ENCODE measurements around the gene WFDC5.
"Not testable (repeated sequence)": the region's sequence is repeated elsewhere in the genome, so short reads cannot be mapped to it uniquely, and the experiment has no call there.

WFDC5 gene, protein sequence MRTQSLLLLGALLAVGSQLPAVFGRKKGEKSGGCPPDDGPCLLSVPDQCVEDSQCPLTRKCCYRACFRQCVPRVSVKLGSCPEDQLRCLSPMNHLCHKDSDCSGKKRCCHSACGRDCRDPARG

DNA sequence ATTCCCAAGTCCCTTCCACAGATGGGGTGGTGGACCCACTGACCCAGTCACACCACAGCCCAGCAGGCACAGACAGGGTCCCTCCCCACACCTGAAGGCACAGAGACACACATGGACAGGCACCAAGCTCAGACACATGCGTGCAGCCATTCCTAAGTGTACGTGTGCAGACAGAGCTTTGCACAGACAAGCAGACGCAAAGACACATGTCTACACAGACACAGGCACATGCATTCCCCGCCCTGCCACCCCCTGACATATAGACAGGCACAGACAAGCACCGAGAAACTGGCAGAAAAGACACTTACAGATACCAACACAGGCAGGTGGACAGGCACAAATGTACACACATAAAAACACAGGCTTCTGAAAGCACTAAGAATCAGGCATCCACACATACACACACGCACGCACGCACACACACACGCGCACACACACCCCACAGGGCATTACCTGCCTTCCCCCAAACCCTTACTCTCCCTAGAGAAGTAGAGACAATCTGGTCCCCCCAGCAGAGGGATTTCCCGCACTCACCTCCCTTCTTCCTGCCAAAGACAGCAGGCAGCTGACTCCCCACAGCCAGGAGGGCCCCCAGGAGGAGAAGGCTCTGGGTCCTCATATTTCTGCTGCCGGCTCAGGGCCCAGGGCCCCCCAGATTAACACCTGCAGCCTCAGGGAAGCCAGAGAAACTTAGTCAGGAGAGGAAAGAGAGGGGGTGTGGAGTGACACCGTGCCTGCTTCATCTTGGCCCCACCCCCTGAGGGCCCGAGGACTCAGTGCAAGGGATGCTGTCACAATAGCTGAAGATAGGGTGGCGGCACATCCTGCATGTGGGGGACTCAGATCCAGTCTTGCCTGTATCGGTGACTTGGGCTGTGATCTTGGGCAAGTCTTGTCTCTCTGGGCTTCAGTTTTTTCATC is at the start of gene WFDC5:
WFDC5 (minus strand) TSS at position 710 of the 921 bp plus-strand sequence; CDS start at position 619, 91 bp downstream.
- TF ChIP-seq, protein P1, sequence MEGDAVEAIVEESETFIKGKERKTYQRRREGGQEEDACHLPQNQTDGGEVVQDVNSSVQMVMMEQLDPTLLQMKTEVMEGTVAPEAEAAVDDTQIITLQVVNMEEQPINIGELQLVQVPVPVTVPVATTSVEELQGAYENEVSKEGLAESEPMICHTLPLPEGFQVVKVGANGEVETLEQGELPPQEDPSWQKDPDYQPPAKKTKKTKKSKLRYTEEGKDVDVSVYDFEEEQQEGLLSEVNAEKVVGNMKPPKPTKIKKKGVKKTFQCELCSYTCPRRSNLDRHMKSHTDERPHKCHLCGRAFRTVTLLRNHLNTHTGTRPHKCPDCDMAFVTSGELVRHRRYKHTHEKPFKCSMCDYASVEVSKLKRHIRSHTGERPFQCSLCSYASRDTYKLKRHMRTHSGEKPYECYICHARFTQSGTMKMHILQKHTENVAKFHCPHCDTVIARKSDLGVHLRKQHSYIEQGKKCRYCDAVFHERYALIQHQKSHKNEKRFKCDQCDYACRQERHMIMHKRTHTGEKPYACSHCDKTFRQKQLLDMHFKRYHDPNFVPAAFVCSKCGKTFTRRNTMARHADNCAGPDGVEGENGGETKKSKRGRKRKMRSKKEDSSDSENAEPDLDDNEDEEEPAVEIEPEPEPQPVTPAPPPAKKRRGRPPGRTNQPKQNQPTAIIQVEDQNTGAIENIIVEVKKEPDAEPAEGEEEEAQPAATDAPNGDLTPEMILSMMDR (IDR thresholded peaks at IDR 0.05), result no peak
- TF ChIP-seq ZFX (IDR thresholded peaks at IDR 0.05; ENCODE audit: borderline replicate concordance), result no peak
- no peak within 1 kb of the TSS for H3K27ac ChIP-seq

- TF ChIP-seq, protein P1 (IDR thresholded peaks at IDR 0.05), result no peak
- TF ChIP-seq ZFX (IDR thresholded peaks at IDR 0.05; ENCODE audit: borderline replicate concordance), result no peak
- H3K27ac ChIP-seq, result no peak overlapping the region
Observed at GRCh38 chr20:45163083-45163803, 48.3 kb upstream of the WFDC5 start.

GRCh38 chr20:45157962-45158361 is 43.0 kb upstream of the WFDC5 start:
- no peak for TF ChIP-seq ZFX (IDR thresholded peaks at IDR 0.05; ENCODE audit: borderline replicate concordance)
- TF ChIP-seq, protein P1 (IDR thresholded peaks at IDR 0.05), result no peak

GRCh38 chr20:45156713-45157112 is 41.7 kb upstream of the WFDC5 start:
- no peak for TF ChIP-seq ZFX (IDR thresholded peaks at IDR 0.05; ENCODE audit: borderline replicate concordance)
- TF ChIP-seq, protein P1 (IDR thresholded peaks at IDR 0.05), result no peak
- H3K27ac ChIP-seq, result no peak overlapping the region

More at GRCh38 chr20:45157962-45158361, 43.0 kb upstream of the WFDC5 start:
- no peak overlapping the region for H3K27ac ChIP-seq

GRCh38 chr20:45154794-45155193 is 39.8 kb upstream of the WFDC5 start:
- H3K27ac ChIP-seq, result not testable (repeated sequence)

DNA sequence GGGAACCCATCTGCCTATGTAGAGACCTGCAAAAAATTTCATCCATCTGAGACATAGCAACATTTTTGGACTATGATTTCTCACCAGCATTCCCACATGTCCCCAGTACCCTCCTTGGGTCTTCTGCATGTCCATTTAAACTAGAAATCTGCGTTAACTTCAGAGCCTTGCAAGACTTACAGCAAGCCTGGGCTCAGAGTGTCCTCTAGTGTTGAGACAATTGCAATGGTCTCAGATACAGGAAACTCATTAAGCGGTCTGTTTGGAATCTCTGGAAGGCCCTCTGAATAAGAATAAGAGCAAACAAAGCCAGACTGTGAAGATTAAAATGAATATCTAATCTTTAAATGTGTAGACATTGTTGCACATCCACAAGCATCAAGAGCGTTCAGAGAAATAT is 39.2 kb upstream of the WFDC5 start:
- no peak overlapping the region for H3K27ac ChIP-seq
- TF ChIP-seq ZFX (IDR thresholded peaks at IDR 0.05; ENCODE audit: borderline replicate concordance), result no peak
- TF ChIP-seq, protein P1 (IDR thresholded peaks at IDR 0.05), result no peak

DNA sequence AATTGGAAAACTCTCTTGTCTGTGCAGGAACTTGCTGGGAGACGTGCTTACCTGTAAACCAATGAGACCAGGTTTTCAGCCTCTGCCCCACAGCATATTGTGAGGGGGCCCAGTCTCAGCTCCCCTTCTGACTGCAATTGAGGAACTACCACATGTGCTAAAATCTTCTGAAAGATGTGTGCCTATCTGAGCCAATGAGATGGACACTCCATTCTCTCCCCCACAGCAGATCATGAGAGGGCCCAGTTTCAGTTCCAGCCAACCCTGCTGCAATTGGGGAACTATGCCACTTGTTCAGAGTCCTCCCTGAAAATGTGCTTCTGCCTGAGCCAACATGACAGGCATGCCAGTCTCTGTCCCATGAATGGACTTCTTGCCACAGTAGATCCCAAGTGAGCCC is 38.8 kb upstream of the WFDC5 start:
- H3K27ac ChIP-seq, result no peak overlapping the region
- TF ChIP-seq, protein P1 (IDR thresholded peaks at IDR 0.05), result no peak
- TF ChIP-seq ZFX (IDR thresholded peaks at IDR 0.05; ENCODE audit: borderline replicate concordance), result no peak
